A549 (cell line): ENCODE measurements around the gene DNHD1. TPM values are rescaled to one million over a fixed set of nuclear protein-coding genes. Genes with fewer than 3 reads are reported as not detected.

Experiments
- ATAC-seq, 2 experiments: fragments of 200-7000 bp in 1 of 2; fragments of >200 bp in 1 of 2; cut with Nextera tagmentation in 1 of 2; cut with Tn5 transposase in 1 of 2; 3 replicates each; pipeline versions ENCODE4 v1.8.0 to v1.9.1; 2018 to 2020; ENCODE audit warnings: mild to moderate bottlenecking in 1 of 2, moderate library complexity in 1 of 2
- CTCF ChIA-PET: fragments of 300-600 bp; sonication (Branson Sonifier 250); formaldehyde crosslinking; extraction: SDS; loops from one replicate; lab custom pipeline; 2021; ENCODE audit warnings: antibody characterized with exemption, inconsistent platforms; lab: Yijun Ruan, JAX
- POLR2A ChIA-PET: fragments of 350-600 bp; formaldehyde crosslinking; extraction: SDS; loops from one replicate; lab custom pipeline; 2021; ENCODE audit warnings: antibody characterized with exemption, inconsistent platforms; lab: Yijun Ruan, JAX
- DNase-seq, 2 experiments: peaks; one replicate each; pipeline versions ENCODE4 v3.0.0 to v3.0.0-alpha.2; 2011 to 2016; ENCODE audit warnings: low read depth in 1 of 2, low spot score in 1 of 2
- FAIRE-seq: peaks from 2 replicates; lab custom pipeline; 2011; peaks lifted over from hg19 to GRCh38; lab: Jason Lieb, UNC
- H3K27ac ChIP-seq, 2 experiments: fragments of >200 bp; sonication (Bioruptor Twin); formaldehyde crosslinking; 3 replicates each; pipeline ENCODE4 v1.5.1; 2016 to 2017
- H3K4me1 ChIP-seq: fragments of >200 bp; sonication (Bioruptor Twin); formaldehyde crosslinking; 3 replicates; pipeline ENCODE4 v1.6.1; 2016
- H3K4me2 ChIP-seq: fragments of >200 bp; sonication (Bioruptor Twin); formaldehyde crosslinking; 3 replicates; pipeline ENCODE4 v1.6.1; 2016
- H3K4me3 ChIP-seq: fragments of >200 bp; sonication (Bioruptor Twin); formaldehyde crosslinking; 3 replicates; pipeline ENCODE4 v1.5.1; 2016
- H3K9me3 ChIP-seq: fragments of >200 bp; sonication (Bioruptor Twin); formaldehyde crosslinking; 3 replicates; pipeline ENCODE4 v1.6.1; 2016
- CBX8 ChIP-seq: fragments of 200-600 bp; sonication (generic); IDR thresholded peaks from 2 replicates; pipeline ENCODE4 v1.6.1; 2016
- CHD4 ChIP-seq: fragments of 200-600 bp; sonication (generic); IDR thresholded peaks from 2 replicates; pipeline ENCODE4 v1.6.1; 2016; ENCODE audit warnings: antibody characterized with exemption, mild to moderate bottlenecking, borderline replicate concordance
- EHF ChIP-seq: fragments of 250-450 bp; sonication (Bioruptor Pico); IDR thresholded peaks from 2 replicates; pipeline ENCODE4 v1.5.0; 2020; ENCODE audit warnings: mild to moderate bottlenecking
- ESRRA ChIP-seq: fragments of 150-350 bp; IDR thresholded peaks from 2 replicates; pipeline ENCODE4 v1.6.1; 2014; ENCODE audit warnings: mild to moderate bottlenecking, low read length, borderline replicate concordance
- FOSB ChIP-seq: fragments of 250-450 bp; sonication (Bioruptor Pico); IDR thresholded peaks from 2 replicates; pipeline ENCODE4 v1.5.0; 2020; ENCODE audit warnings: mild to moderate bottlenecking, moderate library complexity
- GATA3 ChIP-seq: IDR thresholded peaks from 2 replicates; pipeline ENCODE4 v1.6.1; 2012; ENCODE audit warnings: borderline replicate concordance
- HDAC2 ChIP-seq: fragments of 200-600 bp; sonication (generic); IDR thresholded peaks from 2 replicates; pipeline ENCODE4 v1.6.1; 2016
- HOXB5 ChIP-seq: fragments of 250-450 bp; sonication (Bioruptor Pico); IDR thresholded peaks from 2 replicates; pipeline ENCODE4 v1.5.0; 2020; ENCODE audit warnings: mild to moderate bottlenecking, moderate library complexity
- JUN ChIP-seq, 2 experiments: fragments of >200 bp; sonication (Bioruptor Twin); formaldehyde crosslinking; IDR thresholded peaks; 2 replicates in 1 of 2; 3 replicates in 1 of 2; pipeline ENCODE4 v1.6.1; 2016 to 2017
- JUNB ChIP-seq: fragments of >200 bp; sonication (Bioruptor Twin); formaldehyde crosslinking; IDR thresholded peaks from 2 replicates; pipeline ENCODE4 v1.6.1; 2016
- KDM5A ChIP-seq: fragments of 200-600 bp; sonication (generic); IDR thresholded peaks from 2 replicates; pipeline ENCODE4 v1.6.1; 2016; ENCODE audit warnings: antibody characterized with exemption, mild to moderate bottlenecking
- MAFK ChIP-seq: fragments of 450-650 bp; IDR thresholded peaks from 2 replicates; pipeline ENCODE4 v1.6.1; 2014; ENCODE audit not compliant: partially characterized antibody
- RCOR1 ChIP-seq: fragments of 150-350 bp; IDR thresholded peaks from 2 replicates; pipeline ENCODE4 v1.6.1; 2014; ENCODE audit warnings: antibody characterized with exemption, low read length, low read depth
- WGBS: methylation state at CpG from one replicate; pipeline ENCODE4 v1.1.6; 2017; ENCODE audit errors: missing lambda C conversion rate; 5-methylcytosine and 5-hydroxymethylcytosine counted together
- polyA plus RNA-seq, 4 experiments: library from polyadenylated mRNA; depleted of rRNA in 3 of 4; stranded (reverse); fragments of >200 nt; fragmentation: RNase III in 1 of 4; extraction: RNeasy Plus Mini Kit Qiagen cat#74134 plus additional on column Dnase treatment in 1 of 4; gene quantifications; 2 replicates in 3 of 4; 3 replicates in 1 of 4; pipeline ENCODE4 v1.2.3, GENCODE V29; 2011 to 2017
- TF ChIP-seq, protein P1 (sequence below): IDR thresholded peaks from 2 replicates; pipeline ENCODE4 v1.6.1; 2012
- TF ChIP-seq, protein P2 (sequence below): fragments of >200 bp; sonication (Bioruptor Twin); formaldehyde crosslinking; IDR thresholded peaks from 3 replicates; pipeline ENCODE4 v1.6.1; 2016
- TF ChIP-seq, protein P3 (sequence below): fragments of 250-450 bp; sonication (Bioruptor Pico); IDR thresholded peaks from 2 replicates; pipeline ENCODE4 v1.5.0; 2021; ENCODE audit warnings: mild to moderate bottlenecking, moderate library complexity, borderline replicate concordance

DNHD1 gene
- polyA plus RNA-seq, 2 of the 4 experiments (the other 2 are of a cell fraction), result 6.8 to 8.6 TPM

DNA sequence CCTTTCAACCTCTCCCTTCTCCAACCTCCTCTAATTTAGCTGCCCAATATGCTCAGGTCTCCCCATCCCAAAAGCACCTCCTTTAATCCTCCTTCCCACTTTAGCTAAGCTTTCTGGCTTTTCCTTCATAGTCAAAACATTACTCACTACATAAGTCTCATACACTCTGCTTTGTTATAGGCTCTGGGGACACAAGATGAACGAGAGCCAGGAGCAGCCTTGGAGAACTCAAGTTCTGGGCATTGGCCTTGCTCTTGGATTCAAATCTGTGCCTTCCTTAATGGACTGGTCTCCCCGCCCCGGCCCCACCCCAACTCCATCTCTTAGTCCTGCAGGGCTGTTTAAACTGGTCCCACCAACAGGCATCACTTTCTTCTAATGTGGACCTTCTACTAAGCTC, 44.9 kb upstream of the DNHD1 start:
- 41% methylated on average over 1 of the region's 3 CpGs for WGBS
- Histone ChIP-seq H3K4me2 (no peak overlapping the region), H3K9me3 (no peaks in the 10 kb centered on the region), H3K4me3 (no peak overlapping the region), H3K27ac (no peak overlapping the region), H3K4me1 (no peaks in the 10 kb centered on the region)
- no peak for TF ChIP-seq CBX8
- TF ChIP-seq HDAC2, result no peak
- DNase-seq, result no peak
- CTCF ChIA-PET, result interaction anchor here (0.9 to 3.8 kb wide), 5 partner anchors 9 to 74 kb away, joined by 3 to 19 read pairs (median 5); no protein-coding TSS in a partner anchor
- no peak for ATAC-seq
- no peak for FAIRE-seq
- POLR2A ChIA-PET, result interaction anchor here (0.7 kb wide), 1 partner anchor 33 kb away, joined by 3 read pairs; the partner anchor contains the start of gene APBB1

DNA sequence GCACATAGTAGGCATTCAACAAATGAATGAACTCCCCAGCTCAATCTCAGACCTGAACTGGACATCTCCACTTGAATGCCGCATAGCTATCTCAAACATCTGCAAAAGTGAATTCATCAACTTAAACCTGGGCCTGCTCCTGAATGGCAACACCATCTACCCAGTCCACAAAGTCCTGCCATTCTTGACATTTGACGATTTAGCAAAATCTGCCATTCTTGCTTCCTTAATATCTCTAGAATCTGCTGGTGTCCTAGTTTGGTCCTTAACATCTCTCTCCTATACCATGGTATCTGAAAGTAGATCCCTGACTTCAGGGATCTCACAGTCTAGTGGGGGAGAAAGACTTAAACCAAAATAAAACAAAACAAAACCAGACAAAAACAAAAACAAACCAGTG, 43.9 kb upstream of the DNHD1 start:
- no peaks in the 10 kb centered on the region for H3K9me3 ChIP-seq
- no peak for TF ChIP-seq HOXB5 (CRISPR knock-in tag)
- TF ChIP-seq JUNB, result no peak
- TF ChIP-seq MAFK, result peak; percentile 79
- TF ChIP-seq, all 56 proteins: peak for 1
- ATAC-seq (no peak), FAIRE-seq (no peak), DNase-seq (no peak)
- ChIA-PET CTCF (interaction anchor here (1.0 to 3.8 kb wide), 4 partner anchors 10 to 155 kb away, joined by 3 to 19 read pairs (median 4); no protein-coding TSS in a partner anchor), POLR2A (no interaction called here)
- no peak overlapping the region for H3K4me2 ChIP-seq
- no peaks in the 10 kb centered on the region for H3K4me1 ChIP-seq
- 95% methylated on average over 2 of the region's 2 CpGs for WGBS
- no peak overlapping the region for H3K27ac ChIP-seq
- no peak overlapping the region for H3K4me3 ChIP-seq

DNA sequence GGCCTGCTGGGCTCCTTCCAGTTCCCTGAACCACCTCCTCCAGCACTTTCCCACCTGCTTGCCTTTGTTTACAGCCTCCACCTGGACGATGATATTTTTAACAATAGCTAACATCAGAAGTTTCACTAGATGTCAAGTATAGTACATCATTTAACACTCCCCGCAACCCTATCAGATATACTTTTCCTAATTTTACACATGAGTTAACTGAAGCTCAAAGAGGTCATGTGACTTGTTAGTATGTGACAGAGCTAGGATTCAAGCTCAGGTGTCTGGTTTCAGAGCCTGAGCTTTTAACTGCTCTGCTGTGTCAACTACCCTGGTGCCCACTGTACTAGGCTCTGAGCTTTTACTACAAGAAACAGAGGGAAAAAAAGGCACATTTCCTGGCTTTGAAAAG, 42.0 kb upstream of the DNHD1 start:
- no peak for TF ChIP-seq FOSB (CRISPR knock-in tag)
- TF ChIP-seq GATA3, result no peak
- TF ChIP-seq EHF (CRISPR knock-in tag), result no peak
- no peak for TF ChIP-seq KDM5A
- TF ChIP-seq ESRRA, result no peak
- TF ChIP-seq CHD4, result no peak
- TF ChIP-seq, protein P1, sequence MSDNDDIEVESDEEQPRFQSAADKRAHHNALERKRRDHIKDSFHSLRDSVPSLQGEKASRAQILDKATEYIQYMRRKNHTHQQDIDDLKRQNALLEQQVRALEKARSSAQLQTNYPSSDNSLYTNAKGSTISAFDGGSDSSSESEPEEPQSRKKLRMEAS, result no peak
- TF ChIP-seq, protein P2, sequence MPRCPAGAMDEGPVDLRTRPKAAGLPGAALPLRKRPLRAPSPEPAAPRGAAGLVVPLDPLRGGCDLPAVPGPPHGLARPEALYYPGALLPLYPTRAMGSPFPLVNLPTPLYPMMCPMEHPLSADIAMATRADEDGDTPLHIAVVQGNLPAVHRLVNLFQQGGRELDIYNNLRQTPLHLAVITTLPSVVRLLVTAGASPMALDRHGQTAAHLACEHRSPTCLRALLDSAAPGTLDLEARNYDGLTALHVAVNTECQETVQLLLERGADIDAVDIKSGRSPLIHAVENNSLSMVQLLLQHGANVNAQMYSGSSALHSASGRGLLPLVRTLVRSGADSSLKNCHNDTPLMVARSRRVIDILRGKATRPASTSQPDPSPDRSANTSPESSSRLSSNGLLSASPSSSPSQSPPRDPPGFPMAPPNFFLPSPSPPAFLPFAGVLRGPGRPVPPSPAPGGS, result no peak
- no peak for TF ChIP-seq RCOR1
- no peak for TF ChIP-seq JUN (IDR thresholded peaks at IDR 0.05)
- TF ChIP-seq HDAC2, result no peak
- ATAC-seq, result no peak
- CTCF ChIA-PET, result interaction anchor here (1.0 to 3.8 kb wide), 7 partner anchors 9 to 102 kb away, joined by 3 to 19 read pairs (median 4); no protein-coding TSS in a partner anchor
- POLR2A ChIA-PET, result no interaction called here
- WGBS, result 67% methylated on average over 2 of the region's 2 CpGs
- FAIRE-seq, result no peak
- Histone ChIP-seq H3K9me3 (no peaks in the 10 kb centered on the region), H3K4me2 (no peak overlapping the region), H3K27ac (no peak overlapping the region), H3K4me3 (no peak overlapping the region), H3K4me1 (no peaks in the 10 kb centered on the region)
- no peak for DNase-seq

DNA sequence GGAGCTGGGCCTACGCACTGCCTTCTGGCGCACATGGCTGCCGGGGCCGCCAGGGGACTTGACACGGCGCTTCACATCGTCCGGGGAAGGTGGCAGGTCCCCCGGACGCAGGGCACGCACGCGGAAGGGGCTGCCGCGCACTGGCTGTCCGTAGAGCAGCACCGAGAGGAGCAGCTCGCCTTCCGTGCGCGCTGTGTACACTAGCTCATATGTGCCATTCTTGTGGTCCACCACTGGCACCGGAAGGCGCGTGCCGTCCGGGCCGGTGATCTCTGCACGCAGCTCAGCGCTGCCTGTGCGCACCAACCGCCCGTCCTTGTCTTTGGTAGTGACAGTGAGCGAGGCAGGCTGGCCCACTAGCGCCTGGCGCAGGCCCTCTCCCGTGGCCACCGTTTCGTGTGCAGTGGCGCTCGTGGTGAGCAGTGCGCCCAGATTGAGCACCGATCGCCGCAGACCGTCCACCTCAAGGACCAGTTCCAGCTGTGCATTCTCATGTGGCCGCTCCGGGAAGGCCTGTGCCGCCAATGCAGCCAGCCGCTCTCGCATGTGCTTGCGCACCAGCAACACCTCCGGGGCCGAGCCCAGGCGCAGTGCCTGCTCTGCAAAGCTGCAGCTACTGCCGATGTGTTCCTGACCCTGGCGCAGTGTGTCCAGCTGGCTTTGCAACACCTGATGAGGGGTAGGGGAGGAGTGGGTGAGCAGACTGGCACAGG, 40.6 kb upstream of the DNHD1 start:
- TF ChIP-seq, protein P3, sequence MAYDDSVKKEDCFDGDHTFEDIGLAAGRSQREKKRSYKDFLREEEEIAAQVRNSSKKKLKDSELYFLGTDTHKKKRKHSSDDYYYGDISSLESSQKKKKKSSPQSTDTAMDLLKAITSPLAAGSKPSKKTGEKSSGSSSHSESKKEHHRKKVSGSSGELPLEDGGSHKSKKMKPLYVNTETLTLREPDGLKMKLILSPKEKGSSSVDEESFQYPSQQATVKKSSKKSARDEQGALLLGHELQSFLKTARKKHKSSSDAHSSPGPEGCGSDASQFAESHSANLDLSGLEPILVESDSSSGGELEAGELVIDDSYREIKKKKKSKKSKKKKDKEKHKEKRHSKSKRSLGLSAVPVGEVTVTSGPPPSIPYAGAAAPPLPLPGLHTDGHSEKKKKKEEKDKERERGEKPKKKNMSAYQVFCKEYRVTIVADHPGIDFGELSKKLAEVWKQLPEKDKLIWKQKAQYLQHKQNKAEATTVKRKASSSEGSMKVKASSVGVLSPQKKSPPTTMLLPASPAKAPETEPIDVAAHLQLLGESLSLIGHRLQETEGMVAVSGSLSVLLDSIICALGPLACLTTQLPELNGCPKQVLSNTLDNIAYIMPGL (CRISPR knock-in tag), result no peak
- TF ChIP-seq MAFK, result no peak
- H3K4me3 ChIP-seq, result no peak overlapping the region
- WGBS, result 95% methylated on average over 41 of the region's 56 CpGs
- H3K4me2 ChIP-seq, result no peak overlapping the region
- ATAC-seq, result no peak; a peak in 1 of 6 replicates
- H3K4me1 ChIP-seq, result no peaks in the 10 kb centered on the region
- ChIA-PET POLR2A (no interaction called here), CTCF (interaction anchor here (1.0 to 2.1 kb wide), 3 partner anchors 9 to 12 kb away, joined by 3 to 7 read pairs (median 3); no protein-coding TSS in a partner anchor)
- DNase-seq, result no peak
- no peak for FAIRE-seq
- no peak overlapping the region for H3K27ac ChIP-seq
- no peaks in the 10 kb centered on the region for H3K9me3 ChIP-seq
